Neuronal stem cell (in vitro differentiated cells): ENCODE data around the gene WTIP.
"Not testable (repeated sequence)": the region's sequence is repeated elsewhere in the genome, so short reads cannot be mapped to it uniquely, and the experiment has no call there.

ENCODE experiments used
- DNase-seq: peaks from one replicate; pipeline ENCODE4 v3.0.0-alpha.2; 2013; ENCODE audit warnings: low spot score
- H2AFZ ChIP-seq: one replicate; pipeline ENCODE4 v1.6.1; 2013; ENCODE audit warnings: mild to moderate bottlenecking, low read length, inconsistent platforms
- H2AK5ac ChIP-seq: 2 replicates; pipeline ENCODE4 v1.6.1; 2013; ENCODE audit warnings: low read depth, mild to moderate bottlenecking, inconsistent platforms, low read length, moderate library complexity, mixed read lengths
- H2BK120ac ChIP-seq: 2 replicates; pipeline ENCODE4 v1.6.1; 2013; ENCODE audit warnings: low read depth, mild to moderate bottlenecking, inconsistent platforms, low read length, moderate library complexity, mixed read lengths
- H2BK12ac ChIP-seq: one replicate; pipeline ENCODE4 v1.6.1; 2013; ENCODE audit warnings: low read length, inconsistent platforms
- H2BK15ac ChIP-seq: 2 replicates; pipeline ENCODE4 v1.6.1; 2013; ENCODE audit warnings: mild to moderate bottlenecking, low read length, inconsistent platforms, mixed read lengths
- H2BK5ac ChIP-seq: one replicate; pipeline ENCODE4 v1.6.1; 2013; ENCODE audit warnings: inconsistent platforms, mild to moderate bottlenecking, low read length, moderate library complexity
- H3K14ac ChIP-seq: one replicate; pipeline ENCODE4 v1.6.1; 2013; ENCODE audit warnings: low read length, inconsistent platforms
- H3K18ac ChIP-seq: 2 replicates; pipeline ENCODE4 v1.6.1; 2013; ENCODE audit warnings: low read length, inconsistent platforms
- H3K23ac ChIP-seq: 2 replicates; pipeline ENCODE4 v1.6.1; 2013; ENCODE audit warnings: low read depth, mild to moderate bottlenecking, mixed read lengths, low read length, inconsistent platforms; ENCODE audit not compliant: poor library complexity
- H3K27ac ChIP-seq: replicated peaks from 3 replicates; pipeline ENCODE4 v1.5.1; 2013; ENCODE audit warnings: low read length, inconsistent platforms
- H3K27me3 ChIP-seq, 3 experiments: 2 replicates each; pipeline ENCODE4 v1.6.1; 2013; ENCODE audit warnings: low read length in 3 of 3, mild to moderate bottlenecking in 2 of 3, inconsistent platforms in 1 of 3, low read depth in 1 of 3, mixed read lengths in 1 of 3, moderate library complexity in 1 of 3; ENCODE audit not compliant: control insufficient read depth in 3 of 3, insufficient read depth in 3 of 3
- H3K36me3 ChIP-seq, 2 donors: replicated peaks in 1 of 2; 2 replicates each; pipeline ENCODE4 v1.6.1; 2013; ENCODE audit warnings: low read length in 2 of 2; ENCODE audit not compliant: control insufficient read depth in 2 of 2, insufficient read depth in 2 of 2
- H3K4ac ChIP-seq: 2 replicates; pipeline ENCODE4 v1.6.1; 2013; ENCODE audit warnings: inconsistent platforms, mild to moderate bottlenecking, low read length, moderate library complexity
- H3K4me1 ChIP-seq, 2 donors: 1 replicate in 1 of 2; 2 replicates in 1 of 2; pipeline ENCODE4 v1.6.1; 2013; ENCODE audit warnings: low read length in 2 of 2, low read depth in 1 of 2; ENCODE audit not compliant: control insufficient read depth in 2 of 2, insufficient read depth in 1 of 2
- H3K4me2 ChIP-seq: one replicate; pipeline ENCODE4 v1.6.1; 2013; ENCODE audit warnings: mild to moderate bottlenecking, low read length, inconsistent platforms; ENCODE audit not compliant: insufficient read depth, poor library complexity, severe bottlenecking
- H3K4me3 ChIP-seq, 2 donors: 2 replicates each; pipeline ENCODE4 v1.5.1; 2013; ENCODE audit warnings: low read length in 2 of 2, mild to moderate bottlenecking in 2 of 2, inconsistent platforms in 1 of 2, moderate library complexity in 1 of 2
- H3K79me1 ChIP-seq: one replicate; pipeline ENCODE4 v1.6.1; 2013; ENCODE audit warnings: low read depth, mild to moderate bottlenecking, inconsistent platforms, low read length, moderate library complexity
- H3K9ac ChIP-seq: one replicate; pipeline ENCODE4 v1.6.1; 2013; ENCODE audit warnings: mild to moderate bottlenecking, low read depth, low read length, inconsistent platforms; ENCODE audit not compliant: poor library complexity
- H3K9me3 ChIP-seq, 2 donors: replicated peaks in 1 of 2; 2 replicates each; pipeline versions ENCODE3 to v1.6.1; 2013; ENCODE audit warnings: low read length in 2 of 2, mild to moderate bottlenecking in 2 of 2, inconsistent platforms in 1 of 2, low read depth in 1 of 2, mixed read lengths in 1 of 2, moderate library complexity in 1 of 2; ENCODE audit not compliant: control insufficient read depth in 2 of 2, insufficient read depth in 1 of 2
- H4K8ac ChIP-seq: one replicate; pipeline ENCODE4 v1.6.1; 2013; ENCODE audit warnings: low read depth, mild to moderate bottlenecking, inconsistent platforms, low read length, moderate library complexity
- H4K91ac ChIP-seq: one replicate; pipeline ENCODE4 v1.6.1; 2013; ENCODE audit warnings: low read length, low read depth, mild to moderate bottlenecking, inconsistent platforms; ENCODE audit not compliant: poor library complexity
- WGBS, 2 donors: extraction: QIAGEN DNeasy Blood & Tissue Kit; methylation state at CpG; one replicate each; pipeline ENCODE4 v1.1.7; 2013; ENCODE audit warnings: missing lambda C conversion rate in 2 of 2, mixed read lengths in 1 of 2; ENCODE audit not compliant: insufficient read length in 2 of 2, insufficient replicate concordance in 1 of 2; ENCODE audit errors: extremely low coverage in 2 of 2; 5-methylcytosine and 5-hydroxymethylcytosine counted together

Gene WTIP

DNA sequence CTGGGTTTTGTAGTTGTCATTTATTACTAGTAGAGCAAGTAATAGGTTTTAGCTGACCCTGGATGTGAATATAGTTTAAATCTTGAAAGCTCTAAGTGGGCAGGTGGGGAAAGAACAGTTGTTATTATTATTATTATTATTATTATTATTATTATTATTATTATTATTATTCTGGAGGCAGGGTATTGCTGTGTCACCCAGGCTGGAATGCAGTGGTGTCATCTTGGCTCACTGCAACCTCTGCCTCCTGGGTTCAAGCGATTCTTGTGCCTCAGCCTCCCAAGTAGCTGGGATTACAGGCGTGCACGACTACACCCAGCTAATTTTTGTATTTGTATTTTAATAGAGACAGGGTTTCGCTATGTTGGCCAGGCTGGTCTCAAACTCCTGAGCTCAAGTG lies 3.1 kb upstream of the WTIP start:
- not testable (repeated sequence) for H2BK120ac ChIP-seq, H2BK5ac ChIP-seq, DNase-seq, H2AK5ac ChIP-seq, H3K27me3 ChIP-seq, H3K9ac ChIP-seq, H3K4ac ChIP-seq, H2BK12ac ChIP-seq, H3K27ac ChIP-seq, H4K8ac ChIP-seq, H2AFZ ChIP-seq, H3K14ac ChIP-seq, H3K9me3 ChIP-seq, H2BK15ac ChIP-seq, H3K18ac ChIP-seq, H3K23ac ChIP-seq, H3K4me2 ChIP-seq, H3K4me3 ChIP-seq, H4K91ac ChIP-seq
- WGBS, 2 donors: no CpG with 5 or more reads among the region's 4 CpGs
- Histone ChIP-seq H3K4me1 (peaks cover 8 to 12% of the 10 kb centered on the region in 2 donors), H3K79me1 (peaks cover 12% of the 10 kb centered on the region), H3K36me3 (peaks cover 1 to 17% of the 10 kb centered on the region in 2 donors)

DNA sequence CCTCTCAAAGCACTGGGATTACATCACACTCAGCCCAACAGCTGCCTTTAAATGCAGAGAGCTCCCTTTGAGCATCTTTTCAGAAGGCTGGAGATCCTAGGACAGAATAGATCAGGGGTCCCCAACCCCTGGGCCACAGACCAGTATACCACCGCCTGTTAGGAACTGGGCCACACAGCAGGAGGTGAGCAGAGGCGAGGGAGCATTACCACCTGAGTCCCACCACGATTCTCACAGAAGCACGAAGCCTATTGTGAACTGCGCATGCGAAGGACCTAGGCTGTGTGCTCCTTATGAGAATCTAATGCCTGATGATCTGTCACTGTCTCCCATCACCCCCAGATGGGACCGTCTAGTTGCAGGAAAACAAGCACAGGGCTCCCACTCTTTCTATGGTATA lies 2.2 kb upstream of the WTIP start:
- Histone ChIP-seq H3K27me3 (no peaks in the 10 kb centered on the region), H3K27ac (no peak overlapping the region), H3K18ac (no peak overlapping the region), H4K8ac (peak overlapping the region; percentile 6), H2AK5ac (peak overlapping the region; percentile 96), H3K4me1 (peaks cover 8 to 16% of the 10 kb centered on the region in 2 donors), H3K23ac (no peak overlapping the region), H2AFZ (no peak overlapping the region), H3K79me1 (peaks cover 12% of the 10 kb centered on the region), H3K4me2 (no peak overlapping the region), H2BK5ac (no peak overlapping the region), H3K36me3 (peaks cover 1 to 12% of the 10 kb centered on the region in 2 donors), H3K4ac (no peak overlapping the region), H3K9ac (no peak overlapping the region), H2BK120ac (no peak overlapping the region), H4K91ac (no peak overlapping the region), H3K9me3 (peaks cover 3 to 4% of the 10 kb centered on the region in 2 donors), H3K14ac (no peak overlapping the region), H3K4me3 (no peak overlapping the region), H2BK15ac (no peak overlapping the region), H2BK12ac (no peak overlapping the region)
- no peak for DNase-seq
- no CpG with 5 or more reads among the region's 7 CpGs for WGBS, 2 donors

DNA sequence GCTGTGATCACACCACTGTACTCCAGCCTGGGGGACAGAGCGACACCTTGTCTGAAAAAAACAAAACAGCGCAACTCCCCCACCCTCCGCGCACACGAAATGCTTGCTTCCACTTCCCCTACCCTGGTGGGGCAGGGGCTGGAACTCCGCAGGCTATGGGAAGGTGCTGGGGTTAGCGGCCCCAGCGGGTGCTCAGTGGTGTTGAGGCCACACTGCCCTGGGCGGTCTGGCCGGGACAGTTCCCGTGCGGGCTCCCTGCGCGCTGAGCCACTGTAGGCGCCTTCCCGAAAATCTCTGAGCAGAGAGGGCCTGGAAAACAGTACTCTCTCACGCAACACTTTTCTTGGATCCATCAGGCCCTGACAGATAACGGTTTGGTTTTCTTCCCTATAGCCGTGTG lies 1.1 kb upstream of the WTIP start:
- Histone ChIP-seq H3K79me1 (peaks cover 14% of the 10 kb centered on the region), H2BK12ac (no peak overlapping the region), H2AFZ (peak overlapping the region; percentile 99), H3K4ac (no peak overlapping the region), H2AK5ac (peak overlapping the region; percentile 84), H3K18ac (peak overlapping the region; percentile 73), H3K9me3 (peaks cover 3 to 4% of the 10 kb centered on the region in 2 donors), H4K8ac (peak overlapping the region; percentile 20), H3K27me3 (no peaks in the 10 kb centered on the region), H3K4me3 (peak overlapping the region in 1 of 2 donors; percentile 86), H3K4me1 (peaks cover 8 to 16% of the 10 kb centered on the region in 2 donors), H2BK5ac (peak overlapping the region; percentile 1), H3K14ac (no peak overlapping the region), H3K27ac (peak overlapping the region; percentile 94), H4K91ac (no peak overlapping the region), H3K4me2 (no peak overlapping the region), H2BK15ac (peak overlapping the region; percentile 98), H2BK120ac (peak overlapping the region; percentile 87), H3K9ac (peak overlapping the region; percentile 91), H3K36me3 (peaks cover 1 to 19% of the 10 kb centered on the region in 2 donors), H3K23ac (no peak overlapping the region)
- WGBS, 2 donors: no CpG with 5 or more reads among the region's 19 CpGs
- no peak for DNase-seq

DNA sequence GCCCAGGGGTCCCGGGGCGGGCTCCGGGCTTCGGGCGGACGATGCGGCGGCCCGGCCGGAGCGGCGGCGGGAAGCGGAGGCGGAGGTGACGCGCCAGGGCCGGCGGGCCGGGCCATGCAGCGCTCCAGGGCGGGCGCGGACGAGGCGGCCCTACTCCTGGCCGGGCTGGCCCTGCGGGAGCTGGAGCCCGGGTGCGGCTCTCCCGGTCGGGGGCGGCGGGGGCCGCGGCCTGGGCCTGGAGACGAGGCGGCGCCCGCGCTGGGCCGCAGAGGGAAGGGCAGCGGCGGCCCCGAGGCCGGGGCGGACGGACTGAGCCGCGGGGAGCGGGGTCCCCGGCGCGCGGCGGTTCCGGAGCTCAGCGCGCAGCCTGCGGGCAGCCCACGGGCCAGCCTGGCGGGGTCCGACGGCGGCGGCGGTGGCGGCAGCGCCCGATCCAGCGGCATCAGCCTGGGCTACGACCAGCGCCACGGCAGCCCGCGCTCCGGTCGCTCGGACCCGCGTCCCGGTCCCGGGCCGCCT lies 362 bp downstream of the WTIP start:
- H3K9ac ChIP-seq: peak overlapping the region; percentile 96
- peak overlapping the region; percentile 89 for H2BK15ac ChIP-seq
- H3K18ac ChIP-seq: peak overlapping the region; percentile 94
- peak overlapping the region; percentile 23 for H3K4ac ChIP-seq
- no peak for DNase-seq
- peak overlapping the region; percentile 82 for H3K14ac ChIP-seq
- H2AFZ ChIP-seq: peak overlapping the region; percentile 83
- H3K4me1 ChIP-seq: peaks cover 8 to 17% of the 10 kb centered on the region in 2 donors
- WGBS, 2 donors: no CpG with 5 or more reads among the region's 84 CpGs
- peak overlapping the region; percentile 77 for H3K4me2 ChIP-seq
- H3K27me3 ChIP-seq: no peaks in the 10 kb centered on the region
- H3K27ac ChIP-seq: peak overlapping the region; percentile 94
- H4K8ac ChIP-seq: no peak overlapping the region
- no peak overlapping the region for H2BK12ac ChIP-seq
- no peak overlapping the region for H2AK5ac ChIP-seq
- peak overlapping the region; percentile 72 for H4K91ac ChIP-seq
- H3K36me3 ChIP-seq: peaks cover 1 to 31% of the 10 kb centered on the region in 2 donors
- H3K79me1 ChIP-seq: peaks cover 20% of the 10 kb centered on the region
- peak overlapping the region; percentile 91 for H2BK120ac ChIP-seq
- peaks cover 0 to 4% of the 10 kb centered on the region in 2 donors for H3K9me3 ChIP-seq
- peak overlapping the region; percentile 87 for H2BK5ac ChIP-seq
- H3K23ac ChIP-seq: peak overlapping the region; percentile 85
- peak overlapping the region; percentile 81 to 86 for H3K4me3 ChIP-seq
